Activated CD4-positive, CD25-positive, alpha-beta regulatory T cell treated with anti-CD3 and anti-CD28 coated beads, Interleukin-2, amount 50 U/mL, for 24 hours (primary cell): ENCODE results near the gene PILRA.
A peak's percentile ranks its signal among the peaks of the same experiment; 100 is the strongest.
"Not testable (repeated sequence)": the region's sequence is repeated elsewhere in the genome, so short reads cannot be mapped to it uniquely, and the experiment has no call there.

Source experiments
- ATAC-seq, 2 donors: fragments of 150-1000 bp; cut with Tn5 transposase; one replicate each; pipeline ENCODE4 v1.10.0; 2021; ENCODE audit warnings: mild to moderate bottlenecking in 1 of 2, moderate library complexity in 1 of 2

PILRA gene

GRCh38 chr7:100358027-100358856 lies 15.0 kb upstream of the PILRA start, which contains the start of gene PILRB:
Gene PILRB, plus strand, starts transcription at chr7:100358117. Its CDS starts 186 bp downstream, at chr7:100358303.
- ATAC-seq, result no peak

GRCh38 chr7:100358857-100359212 lies 14.5 kb upstream of the PILRA start:
- ATAC-seq, result no peak

GRCh38 chr7:100360135-100360854 lies 13.0 kb upstream of the PILRA start:
- ATAC-seq, result no peak

GRCh38 chr7:100363098-100363497 lies 10.2 kb upstream of the PILRA start:
- no peak for ATAC-seq

GRCh38 chr7:100363797-100364196 lies 9.5 kb upstream of the PILRA start:
- not testable (repeated sequence) for ATAC-seq

- no peak for ATAC-seq
These were observed 8.8 kb upstream of the PILRA start for GRCh38 chr7:100364480-100364879.

GRCh38 chr7:100365998-100366367 lies 7.3 kb upstream of the PILRA start:
- ATAC-seq, result not testable (repeated sequence)

GRCh38 chr7:100366411-100367250 lies 6.7 kb upstream of the PILRA start:
- no peak for ATAC-seq

- ATAC-seq, result no peak
These were observed 6.1 kb upstream of the PILRA start for GRCh38 chr7:100367251-100367620.

GRCh38 chr7:100367676-100368613 lies 5.3 kb upstream of the PILRA start:
- ATAC-seq, result no peak

- peak in 1 of 2 donors; percentile 17 for ATAC-seq
These were observed 4.2 kb upstream of the PILRA start for GRCh38 chr7:100369105-100369504.

GRCh38 chr7:100370303-100370702 lies 3.0 kb upstream of the PILRA start:
- ATAC-seq, result no peak

- no peak for ATAC-seq
These were observed 2.5 kb upstream of the PILRA start for GRCh38 chr7:100370746-100371145.

GRCh38 chr7:100371561-100372171 lies 1.6 kb upstream of the PILRA start:
- ATAC-seq, result no peak

- peak; percentile 32 to 37 for ATAC-seq
These were observed 1.0 kb upstream of the PILRA start for GRCh38 chr7:100372256-100372655.

GRCh38 chr7:100372694-100373093 lies 593 bp upstream of the PILRA start:
- ATAC-seq, result no peak

GRCh38 chr7:100373870-100374598 lies 747 bp downstream of the PILRA start:
- ATAC-seq, result not testable (repeated sequence)

- no peak for ATAC-seq
These were observed 1.3 kb downstream of the PILRA start for GRCh38 chr7:100374601-100375000.

GRCh38 chr7:100376066-100376465 lies 2.8 kb downstream of the PILRA start:
- ATAC-seq, result no peak

GRCh38 chr7:100378114-100378755 lies 4.9 kb downstream of the PILRA start:
- ATAC-seq, result no peak
